B cell (primary cell): ENCODE results near the gene WIPI1. TPM values are rescaled to one million over a fixed set of nuclear protein-coding genes. Genes with fewer than 3 reads are reported as not detected.

Experiments used
- ATAC-seq: fragments of 200-7000 bp; cut with Tn5 transposase; one replicate; pipeline ENCODE4 v1.10.0; 2021; ENCODE audit warnings: low read depth, mild to moderate bottlenecking, moderate number of reproducible peaks, moderate library complexity
- CTCF ChIA-PET: fragments of 350-600 bp; sonication (Branson Sonifier 250); formaldehyde crosslinking; loops from one replicate; lab custom pipeline; 2021; ENCODE audit warnings: antibody characterized with exemption, inconsistent platforms; lab: Charles Lee
- POLR2A ChIA-PET: fragments of 350-600 bp; sonication (Branson Sonifier 250); formaldehyde crosslinking; loops from one replicate; lab custom pipeline; 2021; ENCODE audit warnings: antibody characterized with exemption; lab: Charles Lee
- DNase-seq: peaks from one replicate; pipeline ENCODE4 v3.0.0; 2013
- H2AFZ ChIP-seq: 2 replicates; pipeline ENCODE4 v1.6.1; 2012; ENCODE audit warnings: mild to moderate bottlenecking, low read depth, low read length; ENCODE audit not compliant: insufficient read depth, poor library complexity, severe bottlenecking
- H3K27ac ChIP-seq, 2 donors: 1 replicate in 1 of 2; 2 replicates in 1 of 2; pipeline ENCODE4 v1.5.1; 2012 to 2013; ENCODE audit warnings: low read length in 2 of 2, mild to moderate bottlenecking in 2 of 2, moderate library complexity in 1 of 2
- H3K27me3 ChIP-seq, 4 experiments: fragments of 200-600 bp in 1 of 4; sonication (generic) in 1 of 4; replicated peaks in 1 of 4; 1 replicate in 2 of 4; 2 replicates in 2 of 4; pipeline versions ENCODE4 v1.6.1 to v1.7.0; 2013 to 2016; ENCODE audit warnings: low read length in 3 of 4, mild to moderate bottlenecking in 2 of 4, mixed read lengths in 1 of 4, moderate library complexity in 1 of 4; ENCODE audit not compliant: insufficient read depth in 4 of 4, control insufficient read depth in 3 of 4; ENCODE audit errors: control extremely low read depth in 1 of 4
- H3K36me3 ChIP-seq, 2 experiments: replicated peaks in 1 of 2; 1 replicate in 1 of 2; 2 replicates in 1 of 2; pipeline versions ENCODE4 v1.6.1 to v1.7.1; 2013; ENCODE audit warnings: low read length in 1 of 2; ENCODE audit not compliant: insufficient read depth in 2 of 2, control insufficient read depth in 1 of 2; ENCODE audit errors: control extremely low read depth in 1 of 2, extremely low read depth in 1 of 2
- H3K4me1 ChIP-seq, 2 donors: fragments of 200-600 bp in 1 of 2; sonication (generic) in 1 of 2; 1 replicate in 1 of 2; 2 replicates in 1 of 2; pipeline versions ENCODE4 v1.5.1 to v1.6.1; 2013 to 2017; ENCODE audit warnings: low read length in 2 of 2; ENCODE audit not compliant: control insufficient read depth in 2 of 2, insufficient read depth in 2 of 2
- H3K4me2 ChIP-seq: replicated peaks from 2 replicates; pipeline ENCODE3; 2012; ENCODE audit warnings: mild to moderate bottlenecking, low read depth, low read length; ENCODE audit not compliant: poor library complexity, severe bottlenecking
- H3K4me3 ChIP-seq, 5 experiments: fragments of 200-600 bp in 1 of 5; sonication (generic) in 1 of 5; 1 replicate in 3 of 5; 2 replicates in 2 of 5; pipeline versions ENCODE4 v1.5.1 to v1.7.0; 2011 to 2016; ENCODE audit warnings: low read length in 4 of 5, mild to moderate bottlenecking in 4 of 5, low read depth in 2 of 5, control low read depth in 1 of 5, moderate library complexity in 1 of 5; ENCODE audit not compliant: insufficient read depth in 1 of 5; ENCODE audit errors: control extremely low read depth in 1 of 5, extremely low read depth in 1 of 5
- H3K79me2 ChIP-seq: fragments of 200-600 bp; sonication (generic); one replicate; pipeline ENCODE4 v1.6.0; 2016; ENCODE audit warnings: low read length; ENCODE audit not compliant: control insufficient read depth, insufficient read depth
- H3K9ac ChIP-seq: fragments of 200-600 bp; sonication (generic); 2 replicates; pipeline ENCODE4 v1.6.1; 2017; ENCODE audit warnings: mild to moderate bottlenecking, low read length, moderate library complexity
- H3K9me3 ChIP-seq, 3 donors: one replicate each; pipeline versions ENCODE4 v1.6.1 to v1.7.1; 2013; ENCODE audit warnings: low read length in 2 of 3; ENCODE audit not compliant: control insufficient read depth in 2 of 3, insufficient read depth in 1 of 3; ENCODE audit errors: control extremely low read depth in 1 of 3
- H4K20me1 ChIP-seq: 2 replicates; pipeline ENCODE4 v1.6.0; 2012; ENCODE audit warnings: mild to moderate bottlenecking, low read length; ENCODE audit not compliant: insufficient read depth, control insufficient read depth, poor library complexity, severe bottlenecking
- H3K27ac Mint-ChIP-seq: one replicate; pipeline ENCODE4 v1.8.0; 2021; ENCODE audit warnings: mixed read lengths
- H3K27me3 Mint-ChIP-seq: one replicate; pipeline ENCODE4 v1.8.0; 2021; ENCODE audit warnings: mixed read lengths
- H3K4me1 Mint-ChIP-seq: one replicate; pipeline ENCODE4 v1.8.0; 2021; ENCODE audit warnings: mixed read lengths
- H3K4me3 Mint-ChIP-seq: one replicate; pipeline ENCODE4 v1.8.0; 2021; ENCODE audit warnings: mixed read lengths
- H3K9me3 Mint-ChIP-seq: one replicate; pipeline ENCODE4 v1.8.0; 2022; ENCODE audit warnings: mixed read lengths; ENCODE audit not compliant: insufficient read depth
- CTCF ChIP-seq: fragments of 200-600 bp; IDR thresholded peaks from one replicate; pipeline ENCODE4 v1.8.0; 2022; ENCODE audit warnings: antibody characterized with exemption, mild to moderate bottlenecking
- EZH2 ChIP-seq: IDR thresholded peaks from 2 replicates; pipeline ENCODE4 v1.6.1; 2012; ENCODE audit warnings: borderline replicate concordance, low read depth, mild to moderate bottlenecking, moderate library complexity, low read length; ENCODE audit not compliant: insufficient read depth, poor library complexity, severe bottlenecking
- WGBS: methylation state at CpG from one replicate; pipeline ENCODE4 v1.1.5; 2013; ENCODE audit warnings: missing lambda C conversion rate; ENCODE audit not compliant: insufficient coverage; 5-methylcytosine and 5-hydroxymethylcytosine counted together
- intact Hi-C: fragments of 100-400 bp; cut with micrococcal nuclease; formaldehyde crosslinking; loops from one replicate; pipeline ENCODE4 v1.10.0; 2022
- polyA plus RNA-seq: library from polyadenylated mRNA; depleted of rRNA; stranded (reverse); fragments of >200 nt; gene quantifications from 2 replicates; pipeline ENCODE4 v1.2.3, GENCODE V29; 2012
- total RNA-seq, 2 donors: library from RNA; stranded (reverse); fragments of 120-200 nt in 1 of 2; gene quantifications; 1 replicate in 1 of 2; 2 replicates in 1 of 2; pipeline versions ENCODE4 v1.2.3 to v1.2.4, GENCODE V29; 2013 to 2022

The WIPI1 gene
- total and polyA plus RNA-seq, 2 donors (not counting 1 experiment from before 2014, with no cell fraction given): 6.0 to 14.7 TPM

- Histone ChIP-seq H3K9ac (peak overlapping the region; percentile 41), H4K20me1 (no peaks in the 10 kb centered on the region), H3K4me1 (peaks cover 43 to 47% of the 10 kb centered on the region in 2 donors), H3K79me2 (no peaks in the 10 kb centered on the region), H3K4me3 (peak overlapping the region in 2 of 5 experiments; percentile 12 to 36), H3K27ac (peak overlapping the region; percentile 44 to 46), H3K9me3 (no peaks in the 10 kb centered on the region), H3K4me2 (peak overlapping the region; percentile 59), H3K27me3 (no peaks in the 10 kb centered on the region), H3K36me3 (peaks cover 0 to 3% of the 10 kb centered on the region in 2 experiments), H2AFZ (peak overlapping the region; percentile 65)
- CTCF ChIA-PET: interaction anchor here (0.6 to 7.6 kb wide), 18 partner anchors 18 to 409 kb away, joined by 3 to 66 read pairs (median 5); partner anchors contain the start of genes ARSG and WIPI1
- H3K27me3 Mint-ChIP-seq: no peaks in the 10 kb centered on the region
- peak; percentile 53 for DNase-seq
- no peaks in the 10 kb centered on the region for H3K9me3 Mint-ChIP-seq
- POLR2A ChIA-PET: interaction anchor here (0.6 to 2.9 kb wide), 5 partner anchors 20 to 443 kb away, joined by 3 to 16 read pairs (median 5); partner anchors contain the start of gene WIPI1
- peaks cover 54% of the 10 kb centered on the region for H3K4me1 Mint-ChIP-seq
- H3K27ac Mint-ChIP-seq: peak overlapping the region; percentile 94
- TF ChIP-seq CTCF: no peak
- no peak for TF ChIP-seq EZH2
- peak; percentile 71 for ATAC-seq
- intact Hi-C loops: loop anchor here (2.0 to 10.0 kb wide), 3 partner anchors 19 to 143 kb away; partner anchors contain the start of genes ARSG, SLC16A6 and WIPI1
- WGBS: 66% methylated on average over 12 of the region's 14 CpGs
- peak overlapping the region; percentile 82 for H3K4me3 Mint-ChIP-seq
Measured at GRCh38 chr17:68437979-68438822, 19.1 kb downstream of the WIPI1 start.
